Hematopoietic multipotent progenitor cell treated with erythropoietin and hydrocortisone succinate and interleukin-3 and kit ligand, for 4 days (in vitro differentiated cells): Measurements from ENCODE around the gene KLF16.
A peak's percentile ranks its signal among the peaks of the same experiment; 100 is the strongest.

Experiments
- DNase-seq: peaks from one replicate; pipeline ENCODE4 v3.0.0-alpha.2; 2015

The KLF16 gene

GRCh38 chr19:1866693-1867348, 3.4 kb upstream of the KLF16 start:
- DNase-seq, result no peak

GRCh38 chr19:1865172-1866010, 2.0 kb upstream of the KLF16 start:
- DNase-seq, result no peak

DNA sequence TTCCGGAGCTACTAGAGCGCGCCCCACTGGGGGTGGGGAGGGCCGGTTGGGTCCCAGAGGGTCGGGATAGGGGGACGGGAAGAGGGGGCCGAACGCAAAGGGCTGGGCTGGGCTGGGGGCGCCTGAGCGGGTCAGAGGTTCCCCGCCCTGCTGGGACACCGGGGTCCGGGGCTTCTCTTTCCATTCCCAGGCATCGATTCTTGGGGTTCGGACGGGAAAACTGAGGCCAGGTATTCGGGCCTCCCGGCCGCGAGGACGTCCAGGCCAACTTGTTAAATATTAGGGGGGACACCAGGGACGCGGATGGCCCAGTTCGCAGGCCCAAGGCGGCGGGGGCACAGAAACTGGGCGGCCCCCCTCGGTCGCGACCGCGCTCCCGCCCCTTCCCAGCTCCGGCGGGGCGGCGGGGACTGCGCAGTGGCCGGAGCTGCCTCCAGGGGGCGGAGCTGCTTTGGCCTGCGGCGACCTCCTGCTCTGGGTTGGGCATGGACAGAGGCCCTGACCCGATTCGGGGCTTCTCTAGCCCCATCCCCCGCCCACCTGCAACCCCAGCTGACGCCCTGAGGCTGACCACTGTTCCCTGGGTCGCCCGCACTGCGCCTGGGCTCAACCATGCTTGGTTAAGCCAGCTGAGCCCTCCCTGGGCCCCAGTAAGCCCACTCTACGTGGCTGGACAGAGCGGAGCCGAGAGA, 1.2 kb upstream of the KLF16 start:
- peak; percentile 89 for DNase-seq

GRCh38 chr19:1863638-1864479, 480 bp upstream of the KLF16 start:
- peak; percentile 98 for DNase-seq

- DNase-seq, result peak; percentile 83
Observed at GRCh38 chr19:1862424-1863327, 703 bp downstream of the KLF16 start.

DNA sequence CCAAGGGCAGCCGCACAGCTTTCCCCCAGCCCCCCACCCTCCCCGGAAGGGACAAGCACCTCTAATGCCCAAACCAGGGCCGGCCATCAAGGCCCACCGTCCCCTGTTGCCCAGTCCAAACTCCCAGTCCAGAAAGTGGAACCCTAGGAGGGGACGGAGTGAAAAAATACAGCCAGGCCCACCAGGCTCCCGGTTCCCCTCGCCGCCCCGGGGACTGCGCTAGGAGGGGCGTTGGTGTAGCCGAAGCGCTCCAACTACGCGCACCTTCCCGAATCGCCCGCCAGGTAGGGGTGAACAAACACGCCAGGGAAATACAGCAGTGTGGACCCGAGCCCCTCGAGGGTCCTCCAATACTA, 1.3 kb downstream of the KLF16 start:
- no peak for DNase-seq

DNA sequence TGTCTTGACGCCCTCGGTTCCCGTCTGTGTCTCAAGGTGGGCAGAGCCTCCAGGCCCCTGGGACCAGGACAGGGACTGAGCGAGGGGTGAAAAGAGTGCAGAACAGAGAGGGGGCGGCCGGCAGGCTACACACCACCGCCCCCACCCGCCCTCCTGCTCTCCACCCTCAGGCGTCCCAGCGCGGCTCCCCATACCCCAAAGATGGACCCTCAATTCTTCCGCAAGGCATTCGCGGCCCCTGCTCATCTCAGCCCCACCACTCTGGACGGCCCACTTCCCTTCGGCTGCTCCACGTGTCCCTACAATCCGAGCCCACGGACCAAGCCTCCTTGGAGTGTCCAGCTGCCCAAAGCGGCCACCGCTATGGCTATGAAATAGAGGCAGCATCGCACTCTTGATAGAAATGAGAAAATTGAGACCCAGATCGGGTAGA, 1.8 kb downstream of the KLF16 start:
- no peak for DNase-seq

- no peak for DNase-seq
Observed at GRCh38 chr19:1860821-1861598, 2.4 kb downstream of the KLF16 start.

DNA sequence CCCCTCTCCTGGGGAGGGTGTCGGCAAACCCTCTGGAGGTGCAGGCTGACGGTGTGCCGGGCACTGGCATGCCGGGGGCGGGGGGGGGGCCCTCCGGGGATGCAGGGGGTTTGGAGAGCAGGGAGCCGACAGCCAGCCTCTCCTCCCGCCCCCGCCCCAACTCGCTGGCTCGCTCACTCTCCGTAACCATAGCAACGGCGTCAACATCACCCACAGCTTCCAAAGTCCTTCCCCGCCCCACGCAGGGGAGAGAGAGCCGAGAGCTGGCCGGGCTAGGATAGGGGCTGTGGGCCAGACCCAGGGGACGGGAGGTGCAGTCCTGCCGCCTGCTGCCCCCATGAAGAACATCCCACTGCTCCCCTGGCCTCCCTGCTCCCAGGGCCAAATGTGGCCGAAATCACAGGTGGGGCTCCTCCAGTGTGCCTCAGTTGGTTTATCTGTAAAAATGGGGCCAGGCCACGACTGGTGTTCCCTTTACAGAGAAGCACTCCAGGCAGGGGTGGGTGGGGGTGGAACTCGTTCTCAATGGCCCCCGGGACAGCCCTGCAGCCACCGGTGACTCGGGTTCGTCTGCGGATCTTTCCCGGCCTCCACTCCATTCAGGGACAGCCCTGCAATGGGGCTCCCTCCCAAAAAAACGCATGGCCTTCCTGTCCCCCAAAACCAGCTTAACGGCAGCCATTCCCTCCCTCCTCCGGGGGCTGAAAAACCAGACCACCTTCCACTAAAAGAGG, 3.2 kb downstream of the KLF16 start:
- DNase-seq, result peak; percentile 83

DNA sequence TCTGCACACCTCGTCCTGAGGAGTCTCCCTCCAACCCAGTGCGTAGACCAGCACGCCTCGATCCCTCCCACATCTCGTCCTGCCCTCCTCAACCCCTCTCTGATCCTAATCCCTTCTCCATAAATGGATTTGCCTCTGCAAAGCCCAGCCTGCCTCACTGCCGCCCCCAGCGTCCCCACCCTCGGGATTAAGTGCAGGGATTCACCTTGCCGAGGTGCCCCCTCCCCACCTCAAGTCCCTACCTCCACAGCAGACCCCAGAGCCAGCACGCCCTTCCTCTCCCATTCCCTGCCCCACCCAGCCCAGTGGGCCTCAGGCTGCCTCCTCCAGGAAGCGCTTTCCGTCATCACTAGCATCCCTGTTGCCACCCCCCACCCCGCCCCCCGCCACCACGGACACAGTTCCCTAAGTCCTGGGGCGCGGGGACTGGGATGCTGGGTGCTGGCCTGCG, 4.0 kb downstream of the KLF16 start:
- no peak for DNase-seq

- peak; percentile 79 for DNase-seq
Observed at GRCh38 chr19:1858412-1859081, 4.8 kb downstream of the KLF16 start.

DNA sequence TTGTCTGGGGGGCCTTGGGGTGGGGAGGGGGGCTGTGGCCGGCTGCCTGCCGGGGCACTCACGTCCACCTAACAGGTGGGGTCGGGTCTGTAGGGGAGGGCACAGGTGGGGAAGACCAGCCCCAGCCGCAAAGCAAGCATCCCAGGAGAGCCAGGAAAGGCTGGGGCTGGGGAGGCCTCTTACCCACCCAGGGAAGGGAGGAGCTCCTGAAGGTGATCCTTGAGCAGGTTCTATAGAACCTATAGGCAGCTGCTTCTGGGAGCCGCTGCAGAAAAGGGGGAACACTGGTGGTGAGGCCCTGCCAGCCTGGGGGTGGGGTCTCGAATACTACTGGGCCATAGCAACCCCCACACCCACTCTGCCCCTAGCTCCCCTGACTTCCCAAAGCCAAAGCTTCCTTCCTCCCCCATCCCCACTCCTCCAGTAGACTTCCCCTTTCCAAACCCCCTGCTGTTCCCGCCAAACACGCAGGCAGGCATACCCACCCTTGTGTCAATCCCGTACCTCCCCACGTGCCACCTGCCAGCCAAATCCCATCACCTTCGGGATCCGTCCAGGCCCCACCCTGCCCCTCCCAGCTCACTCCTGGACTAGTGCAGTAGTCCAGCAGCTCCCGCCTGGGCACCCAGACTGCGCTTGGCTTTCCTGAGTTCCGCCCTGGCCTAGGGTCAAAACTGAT, 5.6 kb downstream of the KLF16 start:
- DNase-seq, result peak; percentile 54

GRCh38 chr19:1856698-1857603, 6.4 kb downstream of the KLF16 start:
- DNase-seq, result peak; percentile 94

DNA sequence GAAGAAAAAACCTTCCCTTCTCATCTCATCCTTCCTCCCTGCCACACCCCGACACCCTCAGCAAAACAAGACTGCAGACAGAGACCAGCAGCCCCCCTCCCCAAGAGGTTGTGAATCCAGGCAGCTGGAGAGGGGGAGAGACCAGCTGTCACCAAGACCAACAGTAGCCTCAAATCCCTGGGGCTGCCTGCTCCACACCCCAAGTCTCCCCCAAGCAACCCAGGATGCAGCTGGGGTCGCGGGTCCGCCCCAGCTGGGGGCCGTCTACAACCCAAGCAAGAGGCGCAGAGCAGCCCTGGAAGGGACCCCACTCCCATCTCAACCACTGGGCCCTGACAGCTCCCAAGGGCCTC, 7.1 kb downstream of the KLF16 start:
- DNase-seq, result no peak

- peak; percentile 74 for DNase-seq
Observed at GRCh38 chr19:1855828-1856255, 7.5 kb downstream of the KLF16 start.

DNA sequence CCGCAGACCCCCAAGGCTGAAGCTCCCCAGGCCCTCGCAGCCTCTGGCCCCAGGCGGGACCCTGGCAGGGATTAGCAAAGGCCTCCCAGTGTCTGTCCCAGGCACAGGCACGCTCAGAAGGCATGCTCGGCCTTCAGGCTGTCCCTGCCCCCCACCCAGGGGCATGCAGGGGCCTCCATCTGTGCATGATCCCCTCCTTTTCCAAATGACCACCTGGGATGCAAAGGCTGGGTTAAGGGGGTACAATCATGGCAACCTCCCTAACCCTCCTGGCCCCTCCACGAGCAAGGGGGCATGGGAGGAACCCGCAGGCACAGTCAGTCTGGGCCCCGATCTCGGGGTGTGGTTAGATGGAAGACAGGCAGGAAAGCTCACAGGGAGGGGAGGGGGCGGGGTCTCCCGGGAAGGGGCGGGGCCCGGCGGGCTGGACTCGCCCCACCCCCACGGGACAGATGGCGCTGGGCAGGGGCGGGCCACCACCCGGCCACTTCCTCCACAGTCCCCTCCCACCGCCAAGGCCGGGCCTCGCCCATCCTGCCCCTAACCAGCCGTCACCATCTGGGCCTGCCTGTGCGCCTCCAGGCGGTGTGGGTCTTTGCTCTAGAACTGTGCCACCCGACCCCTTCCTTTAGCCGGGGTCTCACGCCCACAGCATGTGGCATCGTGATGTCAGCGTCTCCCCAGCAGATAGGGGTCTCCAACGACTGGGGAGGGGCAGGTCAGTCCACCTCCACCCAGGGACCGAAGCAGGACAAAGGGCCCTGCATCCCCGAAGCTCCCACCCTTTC, 8.1 kb downstream of the KLF16 start:
- DNase-seq, result peak; percentile 98

DNA sequence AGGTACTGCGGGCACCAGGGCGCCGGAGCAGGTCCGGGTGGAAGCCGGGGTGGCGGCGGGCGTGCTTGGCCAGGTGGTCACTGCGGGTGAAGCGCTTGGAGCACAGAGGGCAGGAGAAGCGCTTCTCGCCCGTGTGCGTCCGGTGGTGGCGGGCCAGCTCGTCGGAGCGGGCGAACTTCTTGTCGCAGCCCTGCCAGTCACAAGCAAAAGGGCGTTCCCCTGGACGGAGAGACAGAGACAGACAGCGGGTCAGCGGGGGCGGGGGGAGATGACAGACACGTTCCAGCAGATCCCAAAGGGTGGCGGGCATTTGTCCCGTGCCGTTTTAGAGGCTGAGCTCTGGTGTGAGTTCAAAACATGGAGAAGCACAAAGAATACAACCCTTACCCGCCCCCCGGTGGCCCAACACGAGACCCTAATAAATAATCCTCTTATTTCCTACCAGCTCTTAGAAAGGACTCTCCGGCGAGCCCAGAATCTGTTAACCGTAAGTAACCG, 8.8 kb downstream of the KLF16 start:
- peak; percentile 78 for DNase-seq
